GM12878 (cell line): ENCODE measurements around the gene TEX264.

Experiments
- BCL11A ChIP-seq: IDR thresholded peaks from 2 replicates; pipeline ENCODE4 v1.6.1; 2011; ENCODE audit warnings: low read depth, low read length
- MTA2 ChIP-seq: fragments of 450-650 bp; IDR thresholded peaks from 2 replicates; pipeline ENCODE4 v1.6.1; 2016; ENCODE audit warnings: low read depth, mild to moderate bottlenecking, moderate library complexity

GRCh38 chr3:51715977-51716294 lies 44.9 kb downstream of the TEX264 start:
- TF ChIP-seq MTA2 (no peak), BCL11A (no peak)
